Loucy (cell line): ENCODE results near the gene TNNI3K.

Source experiments
- EZH2phosphoT487 ChIP-seq: fragments of 200-600 bp; IDR thresholded peaks from 2 replicates; pipeline ENCODE4 v1.6.1; 2018; ENCODE audit warnings: antibody characterized with exemption, mild to moderate bottlenecking, moderate library complexity, borderline replicate concordance
- TF ChIP-seq, protein P1 (sequence below): fragments of 200-600 bp; sonication (generic); conservative IDR thresholded peaks from 2 replicates; pipeline ENCODE4 v1.5.1; 2014; ENCODE audit warnings: mild to moderate bottlenecking, antibody characterized with exemption, low read length

DNA sequence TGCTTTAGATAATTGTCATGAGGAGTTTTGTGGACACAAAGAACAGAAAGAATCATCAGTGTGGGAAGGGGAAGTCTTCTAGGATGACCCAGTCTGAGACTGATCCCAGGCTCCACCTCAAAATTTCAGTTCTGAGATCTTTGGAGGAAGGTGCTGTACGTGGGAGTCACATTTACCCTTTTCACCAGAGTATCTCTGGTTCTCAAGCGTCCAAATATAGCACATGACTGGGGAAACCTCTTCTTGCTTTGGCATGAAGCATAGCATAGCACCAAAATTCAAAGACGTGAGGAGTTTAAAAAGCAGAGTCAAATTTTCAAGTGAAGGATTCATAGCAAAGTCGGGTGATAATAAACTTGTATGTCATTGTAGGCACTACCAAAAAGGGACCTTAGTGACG is 180.7 kb downstream of the TNNI3K start:
- TF ChIP-seq, protein P1, sequence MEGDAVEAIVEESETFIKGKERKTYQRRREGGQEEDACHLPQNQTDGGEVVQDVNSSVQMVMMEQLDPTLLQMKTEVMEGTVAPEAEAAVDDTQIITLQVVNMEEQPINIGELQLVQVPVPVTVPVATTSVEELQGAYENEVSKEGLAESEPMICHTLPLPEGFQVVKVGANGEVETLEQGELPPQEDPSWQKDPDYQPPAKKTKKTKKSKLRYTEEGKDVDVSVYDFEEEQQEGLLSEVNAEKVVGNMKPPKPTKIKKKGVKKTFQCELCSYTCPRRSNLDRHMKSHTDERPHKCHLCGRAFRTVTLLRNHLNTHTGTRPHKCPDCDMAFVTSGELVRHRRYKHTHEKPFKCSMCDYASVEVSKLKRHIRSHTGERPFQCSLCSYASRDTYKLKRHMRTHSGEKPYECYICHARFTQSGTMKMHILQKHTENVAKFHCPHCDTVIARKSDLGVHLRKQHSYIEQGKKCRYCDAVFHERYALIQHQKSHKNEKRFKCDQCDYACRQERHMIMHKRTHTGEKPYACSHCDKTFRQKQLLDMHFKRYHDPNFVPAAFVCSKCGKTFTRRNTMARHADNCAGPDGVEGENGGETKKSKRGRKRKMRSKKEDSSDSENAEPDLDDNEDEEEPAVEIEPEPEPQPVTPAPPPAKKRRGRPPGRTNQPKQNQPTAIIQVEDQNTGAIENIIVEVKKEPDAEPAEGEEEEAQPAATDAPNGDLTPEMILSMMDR, result no peak
- no peak for TF ChIP-seq EZH2phosphoT487
